GM23338 (cell line): Measurements from ENCODE around the gene C4orf54. TPM values are rescaled to one million over a fixed set of nuclear protein-coding genes. Genes with fewer than 3 reads are reported as not detected.

Experiments
- ATAC-seq: fragments of 200-7000 bp; cut with Tn5 transposase; 3 replicates; pipeline ENCODE4 v1.9.1; 2020
- DNase-seq: peaks from one replicate; pipeline ENCODE4 v3.0.0-alpha.2; 2015; ENCODE audit warnings: low spot score
- H2AFZ ChIP-seq: fragments of 200-600 bp; sonication (generic); 2 replicates; pipeline ENCODE4 v1.8.0; 2016; ENCODE audit warnings: antibody characterized with exemption, mild to moderate bottlenecking, moderate library complexity
- H3F3A ChIP-seq: fragments of 200-600 bp; sonication (generic); replicated peaks from 2 replicates; pipeline ENCODE4 v1.8.0; 2017; ENCODE audit warnings: antibody characterized with exemption, mixed run types, low read depth
- H3K27ac ChIP-seq: fragments of 200-600 bp; sonication (generic); 2 replicates; pipeline ENCODE4 v1.6.1; 2016; ENCODE audit warnings: low read depth
- H3K27me3 ChIP-seq: fragments of 200-600 bp; sonication (generic); 2 replicates; pipeline ENCODE4 v1.8.0; 2016; ENCODE audit warnings: mild to moderate bottlenecking, mixed run types, moderate library complexity; ENCODE audit not compliant: insufficient read depth
- H3K36me3 ChIP-seq: fragments of 200-600 bp; sonication (generic); 2 replicates; pipeline ENCODE4 v1.8.0; 2016; ENCODE audit warnings: mild to moderate bottlenecking; ENCODE audit not compliant: insufficient read depth
- H3K4me1 ChIP-seq: fragments of 200-600 bp; sonication (generic); 2 replicates; pipeline ENCODE4 v1.8.0; 2016; ENCODE audit warnings: mild to moderate bottlenecking, moderate library complexity; ENCODE audit not compliant: insufficient read depth
- H3K4me2 ChIP-seq: fragments of 200-600 bp; sonication (generic); 2 replicates; pipeline ENCODE4 v1.7.1; 2017; ENCODE audit warnings: mixed run types
- H3K4me3 ChIP-seq: fragments of 200-600 bp; sonication (generic); 2 replicates; pipeline ENCODE4 v1.6.1; 2016; ENCODE audit warnings: mixed run types
- H3K79me2 ChIP-seq: fragments of 200-600 bp; sonication (generic); replicated peaks from 2 replicates; pipeline ENCODE4 v1.8.0; 2017; ENCODE audit warnings: mild to moderate bottlenecking; ENCODE audit not compliant: insufficient read depth
- H3K9me2 ChIP-seq: fragments of 200-600 bp; sonication (generic); 2 replicates; pipeline ENCODE4 v1.8.0; 2017; ENCODE audit not compliant: insufficient read depth
- H4K20me1 ChIP-seq: fragments of 200-600 bp; sonication (generic); replicated peaks from 2 replicates; pipeline ENCODE4 v1.8.0; 2017; ENCODE audit warnings: mild to moderate bottlenecking; ENCODE audit not compliant: insufficient read depth
- H3K27ac Mint-ChIP-seq: 2 replicates; pipeline ENCODE4 v1.8.0; 2020; ENCODE audit warnings: inconsistent platforms, mild to moderate bottlenecking, moderate library complexity, mixed read lengths
- H3K27me3 Mint-ChIP-seq: 3 replicates; pipeline ENCODE4 v1.8.0; 2022; ENCODE audit warnings: low read depth, mild to moderate bottlenecking, moderate library complexity, mixed read lengths, inconsistent platforms; ENCODE audit not compliant: insufficient read depth, poor library complexity
- H3K36me3 Mint-ChIP-seq: 3 replicates; pipeline ENCODE4 v1.8.0; 2021; ENCODE audit warnings: low read depth, mild to moderate bottlenecking, inconsistent platforms, moderate library complexity, mixed read lengths
- H3K4me1 Mint-ChIP-seq: 3 replicates; pipeline ENCODE4 v1.8.0; 2020; ENCODE audit warnings: mild to moderate bottlenecking, inconsistent platforms, mixed read lengths
- H3K4me3 Mint-ChIP-seq: 3 replicates; pipeline ENCODE4 v1.8.0; 2021; ENCODE audit warnings: moderate library complexity, mild to moderate bottlenecking, inconsistent platforms, mixed read lengths
- H3K9me3 Mint-ChIP-seq: 3 replicates; pipeline ENCODE4 v1.8.0; 2020; ENCODE audit warnings: moderate library complexity, mild to moderate bottlenecking, inconsistent platforms, mixed read lengths
- CREB1 ChIP-seq: fragments of 250-450 bp; sonication (Bioruptor Pico); IDR thresholded peaks from 2 replicates; pipeline ENCODE4 v1.5.0; 2020; ENCODE audit warnings: low read depth, mild to moderate bottlenecking, moderate library complexity
- ETS1 ChIP-seq: IDR thresholded peaks from 2 replicates; pipeline ENCODE4 v1.6.1; 2016; ENCODE audit warnings: antibody characterized with exemption
- EZH2 ChIP-seq: fragments of 200-600 bp; sonication (generic); IDR thresholded peaks from one replicate; pipeline ENCODE4 v1.8.0; 2017; ENCODE audit warnings: antibody characterized with exemption, mild to moderate bottlenecking, low read depth; ENCODE audit not compliant: unreplicated experiment
- EZH2phosphoT487 ChIP-seq: fragments of 200-600 bp; sonication (generic); IDR thresholded peaks from one replicate; pipeline ENCODE4 v1.8.1; 2018; ENCODE audit warnings: antibody characterized with exemption; ENCODE audit not compliant: unreplicated experiment
- NANOG ChIP-seq: IDR thresholded peaks from 2 replicates; pipeline ENCODE4 v1.6.1; 2016; ENCODE audit warnings: antibody characterized with exemption, borderline replicate concordance
- POLR2AphosphoS5 ChIP-seq: IDR thresholded peaks from 2 replicates; pipeline ENCODE4 v1.6.1; 2016; ENCODE audit warnings: antibody characterized with exemption, low read depth
- STAT1 ChIP-seq: IDR thresholded peaks from one replicate; pipeline ENCODE4 v1.6.1; 2016; ENCODE audit warnings: antibody characterized with exemption; ENCODE audit not compliant: unreplicated experiment
- ZNF114 ChIP-seq: fragments of 250-450 bp; sonication (Bioruptor Pico); IDR thresholded peaks from 2 replicates; pipeline ENCODE4 v1.5.0; 2020; ENCODE audit warnings: mild to moderate bottlenecking, moderate library complexity
- ZNF331 ChIP-seq: fragments of 250-450 bp; sonication (Bioruptor Pico); IDR thresholded peaks from 2 replicates; pipeline ENCODE4 v1.5.0; 2020; ENCODE audit warnings: low read depth, mild to moderate bottlenecking, moderate library complexity
- ZNF462 ChIP-seq: fragments of 250-450 bp; sonication (Bioruptor Pico); IDR thresholded peaks from 2 replicates; pipeline ENCODE4 v1.5.0; 2020; ENCODE audit warnings: mild to moderate bottlenecking, moderate library complexity
- polyA plus RNA-seq: library from polyadenylated mRNA; unstranded; fragments of >200 nt; fragmentation: Nextera tagmentation; extraction: Ambion mirVana; gene quantifications from 2 replicates; pipeline ENCODE4 v1.2.1, GENCODE V29; 2016
- total RNA-seq: library from RNA; depleted of rRNA; stranded (reverse); fragments of >200 nt; shearing (Covaris generic); gene quantifications from 2 replicates; pipeline ENCODE4 v1.2.3, GENCODE V29; 2014
- TF ChIP-seq, protein P1 (sequence below), 2 experiments: fragments of 200-600 bp in 1 of 2; sonication (generic) in 1 of 2; conservative IDR thresholded peaks; 2 replicates each; pipeline versions ENCODE4 v1.5.1 to v1.6.1; 2016 to 2017; ENCODE audit warnings: antibody characterized with exemption in 2 of 2, low read depth in 2 of 2, mild to moderate bottlenecking in 2 of 2, moderate library complexity in 1 of 2
- TF ChIP-seq, protein P2 (sequence below): IDR thresholded peaks from one replicate; pipeline ENCODE4 v1.6.1; 2018; ENCODE audit warnings: antibody characterized with exemption; ENCODE audit not compliant: unreplicated experiment

The C4orf54 gene
- total and polyA plus RNA-seq, 2 experiments from 2014 or later, result 0.03 TPM; not detected in 1

DNA sequence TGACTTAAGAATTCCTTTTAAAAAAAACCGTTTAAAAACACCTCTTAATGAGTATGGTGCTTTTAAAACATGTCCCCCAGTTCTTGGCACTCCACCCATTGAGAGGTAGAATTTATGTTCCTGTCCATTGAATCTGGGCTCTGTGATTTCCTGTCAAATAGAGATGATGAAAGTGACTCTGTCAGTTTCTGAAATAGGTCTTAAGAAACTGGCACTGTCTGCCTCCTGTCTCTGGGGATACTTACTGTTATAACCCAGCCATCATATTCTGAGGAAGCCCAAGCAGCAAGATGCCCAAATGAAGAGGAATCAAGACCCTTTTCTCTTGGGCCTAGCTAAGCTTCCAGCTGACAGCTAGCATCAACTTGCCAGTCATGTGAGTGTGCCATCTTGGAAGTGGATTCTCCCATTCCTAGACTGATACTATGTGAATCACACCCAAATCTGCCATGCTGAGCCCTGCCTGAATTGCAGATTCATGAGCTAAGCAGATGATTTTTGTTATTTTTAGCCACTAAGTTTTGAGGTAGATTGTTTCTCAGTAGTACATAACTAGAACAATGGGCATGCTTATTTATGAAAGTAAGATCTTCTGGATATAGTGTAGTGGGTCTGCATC is 22.8 kb downstream of the C4orf54 start:
- no peak overlapping the region for H2AFZ ChIP-seq
- no peak overlapping the region for H3K4me3 ChIP-seq
- ATAC-seq, result no peak

More for the DNA sequence above, 22.8 kb downstream of the C4orf54 start:
- Histone ChIP-seq H3K36me3 (no peaks in the 10 kb centered on the region), H3K79me2 (no peaks in the 10 kb centered on the region), H3K4me2 (no peak overlapping the region), H3K27ac (no peak overlapping the region), H3F3A (no peaks in the 10 kb centered on the region), H3K27me3 (no peaks in the 10 kb centered on the region), H3K4me1 (no peaks in the 10 kb centered on the region; the same call in 1 of the 2 replicates), H4K20me1 (no peaks in the 10 kb centered on the region), H3K9me2 (no peaks in the 10 kb centered on the region)
- peaks cover 15% of the 10 kb centered on the region for H3K4me1 Mint-ChIP-seq
- TF ChIP-seq ZNF331 (no peak), NANOG (no peak), ZNF462 (CRISPR knock-in tag) (no peak), EZH2phosphoT487 (no peak), ZNF114 (CRISPR knock-in tag) (no peak), EZH2 (no peak), POLR2AphosphoS5 (no peak), CREB1 (CRISPR knock-in tag) (no peak), STAT1 (no peak), ETS1 (no peak)
- TF ChIP-seq, protein P1, sequence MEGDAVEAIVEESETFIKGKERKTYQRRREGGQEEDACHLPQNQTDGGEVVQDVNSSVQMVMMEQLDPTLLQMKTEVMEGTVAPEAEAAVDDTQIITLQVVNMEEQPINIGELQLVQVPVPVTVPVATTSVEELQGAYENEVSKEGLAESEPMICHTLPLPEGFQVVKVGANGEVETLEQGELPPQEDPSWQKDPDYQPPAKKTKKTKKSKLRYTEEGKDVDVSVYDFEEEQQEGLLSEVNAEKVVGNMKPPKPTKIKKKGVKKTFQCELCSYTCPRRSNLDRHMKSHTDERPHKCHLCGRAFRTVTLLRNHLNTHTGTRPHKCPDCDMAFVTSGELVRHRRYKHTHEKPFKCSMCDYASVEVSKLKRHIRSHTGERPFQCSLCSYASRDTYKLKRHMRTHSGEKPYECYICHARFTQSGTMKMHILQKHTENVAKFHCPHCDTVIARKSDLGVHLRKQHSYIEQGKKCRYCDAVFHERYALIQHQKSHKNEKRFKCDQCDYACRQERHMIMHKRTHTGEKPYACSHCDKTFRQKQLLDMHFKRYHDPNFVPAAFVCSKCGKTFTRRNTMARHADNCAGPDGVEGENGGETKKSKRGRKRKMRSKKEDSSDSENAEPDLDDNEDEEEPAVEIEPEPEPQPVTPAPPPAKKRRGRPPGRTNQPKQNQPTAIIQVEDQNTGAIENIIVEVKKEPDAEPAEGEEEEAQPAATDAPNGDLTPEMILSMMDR (conservative IDR thresholded peaks at IDR 0.05; ENCODE audit: low read depth in 2 of 2), result no peak
- TF ChIP-seq, protein P2, sequence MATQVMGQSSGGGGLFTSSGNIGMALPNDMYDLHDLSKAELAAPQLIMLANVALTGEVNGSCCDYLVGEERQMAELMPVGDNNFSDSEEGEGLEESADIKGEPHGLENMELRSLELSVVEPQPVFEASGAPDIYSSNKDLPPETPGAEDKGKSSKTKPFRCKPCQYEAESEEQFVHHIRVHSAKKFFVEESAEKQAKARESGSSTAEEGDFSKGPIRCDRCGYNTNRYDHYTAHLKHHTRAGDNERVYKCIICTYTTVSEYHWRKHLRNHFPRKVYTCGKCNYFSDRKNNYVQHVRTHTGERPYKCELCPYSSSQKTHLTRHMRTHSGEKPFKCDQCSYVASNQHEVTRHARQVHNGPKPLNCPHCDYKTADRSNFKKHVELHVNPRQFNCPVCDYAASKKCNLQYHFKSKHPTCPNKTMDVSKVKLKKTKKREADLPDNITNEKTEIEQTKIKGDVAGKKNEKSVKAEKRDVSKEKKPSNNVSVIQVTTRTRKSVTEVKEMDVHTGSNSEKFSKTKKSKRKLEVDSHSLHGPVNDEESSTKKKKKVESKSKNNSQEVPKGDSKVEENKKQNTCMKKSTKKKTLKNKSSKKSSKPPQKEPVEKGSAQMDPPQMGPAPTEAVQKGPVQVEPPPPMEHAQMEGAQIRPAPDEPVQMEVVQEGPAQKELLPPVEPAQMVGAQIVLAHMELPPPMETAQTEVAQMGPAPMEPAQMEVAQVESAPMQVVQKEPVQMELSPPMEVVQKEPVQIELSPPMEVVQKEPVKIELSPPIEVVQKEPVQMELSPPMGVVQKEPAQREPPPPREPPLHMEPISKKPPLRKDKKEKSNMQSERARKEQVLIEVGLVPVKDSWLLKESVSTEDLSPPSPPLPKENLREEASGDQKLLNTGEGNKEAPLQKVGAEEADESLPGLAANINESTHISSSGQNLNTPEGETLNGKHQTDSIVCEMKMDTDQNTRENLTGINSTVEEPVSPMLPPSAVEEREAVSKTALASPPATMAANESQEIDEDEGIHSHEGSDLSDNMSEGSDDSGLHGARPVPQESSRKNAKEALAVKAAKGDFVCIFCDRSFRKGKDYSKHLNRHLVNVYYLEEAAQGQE, result no peak
- H3K9me3 Mint-ChIP-seq, result no peaks in the 10 kb centered on the region
- H3K27ac Mint-ChIP-seq, result no peak overlapping the region
- no peak for DNase-seq
- no peaks in the 10 kb centered on the region for H3K36me3 Mint-ChIP-seq
- H3K27me3 Mint-ChIP-seq, result no peaks in the 10 kb centered on the region
- H3K4me3 Mint-ChIP-seq, result no peak overlapping the region
